Measurements from ENCODE around the gene VAT1. TPM values are rescaled to one million over a fixed set of nuclear protein-coding genes. Genes with fewer than 3 reads are reported as not detected.
"Not testable (repeated sequence)": the region's sequence is repeated elsewhere in the genome, so short reads cannot be mapped to it uniquely, and the experiment has no call there.

Gene VAT1
- polyA plus RNA-seq, 1 experiment, result 245 TPM

GRCh38 chr17:42997984-42998938 lies 23.9 kb downstream of the VAT1 start, which contains the start of gene RPL27:
RPL27 (plus strand) TSS chr17:42998419; CDS start chr17:42998751, 332 bp downstream.
- Histone ChIP-seq H3K36me3 (ENCODE audit: control insufficient read depth, insufficient read depth, low read length) (peaks cover 6% of the 10 kb centered on the region), H3K4me3 (ENCODE audit: low read depth, low read length) (peak within 1 kb of the TSS; percentile 91), H3K27me3 (ENCODE audit: control insufficient read depth, insufficient read depth, low read length) (no peaks in the 10 kb centered on the region)
- ChIA-PET POLR2A (interaction anchor here (0.5 to 1.1 kb wide), 7 partner anchors 8 to 363 kb away, joined by 3 to 14 read pairs (median 3); partner anchors contain the start of genes AOC3, IFI35, PTGES3L and RUNDC1), CTCF (interaction anchor here (0.5 to 2.2 kb wide), 21 partner anchors 8 to 676 kb away, joined by 3 to 16 read pairs (median 3); partner anchors contain the start of genes AOC2, IFI35 and PSME3)
- DNase-seq (ENCODE audit: low read depth), result peak; percentile 100
- TF ChIP-seq, protein P1, sequence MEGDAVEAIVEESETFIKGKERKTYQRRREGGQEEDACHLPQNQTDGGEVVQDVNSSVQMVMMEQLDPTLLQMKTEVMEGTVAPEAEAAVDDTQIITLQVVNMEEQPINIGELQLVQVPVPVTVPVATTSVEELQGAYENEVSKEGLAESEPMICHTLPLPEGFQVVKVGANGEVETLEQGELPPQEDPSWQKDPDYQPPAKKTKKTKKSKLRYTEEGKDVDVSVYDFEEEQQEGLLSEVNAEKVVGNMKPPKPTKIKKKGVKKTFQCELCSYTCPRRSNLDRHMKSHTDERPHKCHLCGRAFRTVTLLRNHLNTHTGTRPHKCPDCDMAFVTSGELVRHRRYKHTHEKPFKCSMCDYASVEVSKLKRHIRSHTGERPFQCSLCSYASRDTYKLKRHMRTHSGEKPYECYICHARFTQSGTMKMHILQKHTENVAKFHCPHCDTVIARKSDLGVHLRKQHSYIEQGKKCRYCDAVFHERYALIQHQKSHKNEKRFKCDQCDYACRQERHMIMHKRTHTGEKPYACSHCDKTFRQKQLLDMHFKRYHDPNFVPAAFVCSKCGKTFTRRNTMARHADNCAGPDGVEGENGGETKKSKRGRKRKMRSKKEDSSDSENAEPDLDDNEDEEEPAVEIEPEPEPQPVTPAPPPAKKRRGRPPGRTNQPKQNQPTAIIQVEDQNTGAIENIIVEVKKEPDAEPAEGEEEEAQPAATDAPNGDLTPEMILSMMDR (IDR thresholded peaks at IDR 0.05; ENCODE audit: insufficient read depth, low read depth, low read length), result peak; percentile 81

- Histone ChIP-seq H3K36me3 (ENCODE audit: control insufficient read depth, insufficient read depth, low read length) (peaks cover 5% of the 10 kb centered on the region), H3K4me3 (ENCODE audit: low read depth, low read length) (peak overlapping the region; percentile 9; the same call in 1 of the 2 replicates), H3K27me3 (ENCODE audit: control insufficient read depth, insufficient read depth, low read length) (no peaks in the 10 kb centered on the region)
- DNase-seq (ENCODE audit: low read depth), result no peak
- ChIA-PET CTCF (interaction anchor here (0.5 to 2.2 kb wide), 19 partner anchors 9 to 675 kb away, joined by 3 to 16 read pairs (median 3); partner anchors contain the start of genes AOC2, IFI35 and PSME3), POLR2A (interaction anchor here (0.5 to 1.1 kb wide), 8 partner anchors 9 to 364 kb away, joined by 3 to 14 read pairs (median 3); partner anchors contain the start of genes AOC3, IFI35, PTGES3L and RUNDC1)
- TF ChIP-seq, protein P1 (IDR thresholded peaks at IDR 0.05; ENCODE audit: insufficient read depth, low read depth, low read length), result no peak
Observed at GRCh38 chr17:42997390-42997983, 24.7 kb downstream of the VAT1 start.

GRCh38 chr17:42993913-42994312 lies 28.3 kb downstream of the VAT1 start:
- DNase-seq (ENCODE audit: low read depth); POLR2A ChIA-PET; H3K4me3 ChIP-seq (ENCODE audit: low read depth, low read length); H3K36me3 ChIP-seq (ENCODE audit: control insufficient read depth, insufficient read depth, low read length); H3K27me3 ChIP-seq (ENCODE audit: control insufficient read depth, insufficient read depth, low read length): not testable (repeated sequence)
- CTCF ChIA-PET, result interaction anchor here (1.0 kb wide), 1 partner anchor 151 kb away, joined by 3 read pairs; no protein-coding TSS in a partner anchor

DNA sequence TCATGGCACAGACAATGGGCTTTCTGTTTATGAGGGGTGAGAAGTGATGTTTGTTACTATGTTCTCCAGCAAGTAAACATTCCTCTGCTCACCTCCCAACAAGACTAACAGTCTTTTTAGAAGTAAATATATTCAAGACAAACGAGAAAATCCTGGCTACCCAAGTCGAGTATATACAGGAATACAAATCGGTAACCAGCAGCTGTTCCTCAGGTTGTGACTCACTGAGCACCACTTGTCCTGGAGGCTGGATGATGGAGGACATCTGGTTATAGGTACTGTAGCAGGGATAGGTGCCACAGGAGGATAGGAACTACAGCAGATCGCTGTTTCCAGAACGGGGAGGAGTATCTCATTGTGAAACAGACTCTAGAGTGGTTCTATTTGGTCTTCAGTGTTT lies 29.3 kb downstream of the VAT1 start:
- Histone ChIP-seq H3K4me3 (ENCODE audit: low read depth, low read length) (no peak overlapping the region), H3K27me3 (ENCODE audit: control insufficient read depth, insufficient read depth, low read length) (no peaks in the 10 kb centered on the region), H3K36me3 (ENCODE audit: control insufficient read depth, insufficient read depth, low read length) (peaks cover 9% of the 10 kb centered on the region)
- POLR2A ChIA-PET, result no interaction called here
- TF ChIP-seq, protein P1 (IDR thresholded peaks at IDR 0.05; ENCODE audit: insufficient read depth, low read depth, low read length), result no peak
- CTCF ChIA-PET, result interaction anchor here (0.8 kb wide), 1 partner anchor 149 kb away, joined by 5 read pairs; no protein-coding TSS in a partner anchor
- no peak for DNase-seq (ENCODE audit: low read depth)

DNA sequence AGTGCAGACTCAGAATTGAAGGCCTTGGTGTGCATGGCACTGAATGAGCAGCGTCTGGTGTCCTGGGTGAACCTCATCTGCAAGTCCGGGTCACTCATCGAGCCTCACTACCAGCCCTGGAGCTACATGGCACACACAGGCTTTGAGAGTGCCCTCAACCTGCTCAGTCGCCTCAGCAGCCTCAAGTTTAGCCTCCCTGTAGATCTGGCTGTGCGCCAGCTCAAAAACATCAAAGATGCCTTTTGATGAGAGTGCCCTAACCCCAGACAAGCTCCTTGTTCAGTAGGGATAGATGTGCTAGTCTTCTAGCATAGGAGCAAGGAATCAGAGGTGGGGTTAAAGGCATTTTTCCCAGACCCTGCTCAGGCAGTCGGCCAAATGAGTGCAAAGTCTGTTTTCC lies 30.7 kb downstream of the VAT1 start:
- TF ChIP-seq, protein P1 (IDR thresholded peaks at IDR 0.05; ENCODE audit: insufficient read depth, low read depth, low read length), result no peak
- CTCF ChIA-PET, result interaction anchor here (1.0 kb wide), 1 partner anchor 231 kb away, joined by 3 read pairs; no protein-coding TSS in a partner anchor
- POLR2A ChIA-PET, result interaction anchor here (0.6 kb wide), 1 partner anchor 13 kb away, joined by 13 read pairs; no protein-coding TSS in a partner anchor
- Histone ChIP-seq H3K4me3 (ENCODE audit: low read depth, low read length) (no peak overlapping the region), H3K27me3 (ENCODE audit: control insufficient read depth, insufficient read depth, low read length) (no peaks in the 10 kb centered on the region), H3K36me3 (ENCODE audit: control insufficient read depth, insufficient read depth, low read length) (peaks cover 13% of the 10 kb centered on the region)
- no peak for DNase-seq (ENCODE audit: low read depth)
